ENCODE results near the gene DCAF10.
"Not testable (repeated sequence)": the region's sequence is repeated elsewhere in the genome, so short reads cannot be mapped to it uniquely, and the experiment has no call there.

The DCAF10 gene

DNA sequence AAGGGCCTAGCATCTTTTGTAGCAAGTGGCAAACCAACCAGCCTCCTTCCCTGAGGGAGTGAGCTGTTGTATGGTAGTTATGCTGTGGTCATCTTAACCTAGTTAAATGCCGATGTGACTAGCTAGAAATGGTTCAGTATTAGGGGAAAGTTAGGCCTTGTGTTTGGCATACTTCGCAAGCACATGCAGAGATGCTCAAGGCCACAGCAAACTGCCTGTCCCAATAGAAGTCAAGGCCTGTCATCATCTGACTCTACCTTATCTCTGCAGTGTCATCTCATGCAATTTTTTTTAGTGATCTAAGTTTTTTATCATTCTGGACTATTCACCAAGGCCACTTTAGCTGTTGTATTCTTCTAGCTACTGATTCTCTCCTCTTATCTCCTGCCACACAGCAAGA, 10.5 kb upstream of the DCAF10 start:
- no peak for DNase-seq (ENCODE audit: low spot score)

DNA sequence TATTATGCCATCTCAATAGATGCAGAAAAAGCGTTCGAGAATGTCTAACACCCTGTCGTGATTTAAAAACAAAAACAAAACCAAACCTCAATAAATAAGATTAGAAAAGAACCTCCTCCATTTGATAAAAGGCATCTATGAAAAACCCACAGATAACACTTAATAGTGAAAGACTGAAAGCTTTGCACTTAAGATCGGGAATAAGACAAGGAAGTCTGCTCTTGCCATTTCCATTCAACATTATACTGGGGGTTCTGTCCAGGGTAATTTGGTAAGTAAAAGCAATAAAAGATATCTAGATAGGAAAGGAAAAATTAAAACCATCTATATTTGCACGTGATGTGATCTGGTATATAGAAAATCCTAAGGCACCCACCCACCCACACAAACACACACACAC, 8.5 kb upstream of the DCAF10 start:
- no peak for DNase-seq (ENCODE audit: low spot score)

DNA sequence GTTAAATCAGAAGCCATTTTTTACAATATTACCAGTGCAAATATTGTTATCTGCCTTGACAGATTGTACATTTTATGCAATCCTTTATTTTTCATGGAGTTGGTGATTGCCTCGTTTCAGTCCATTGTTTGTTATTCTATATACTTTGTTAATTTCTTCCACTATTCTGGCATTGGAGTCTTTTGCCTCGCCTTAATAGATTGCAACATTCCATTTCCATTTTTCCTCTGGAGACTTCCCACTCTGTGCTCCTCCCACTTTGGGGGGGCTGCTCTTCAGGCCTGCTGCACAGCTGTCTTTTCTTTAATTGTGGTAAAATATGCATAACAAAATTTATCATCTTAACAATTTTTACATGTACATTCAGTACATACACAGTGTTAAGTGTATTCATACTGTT, 4.4 kb upstream of the DCAF10 start:
- no peak for DNase-seq (ENCODE audit: low spot score)

DNA sequence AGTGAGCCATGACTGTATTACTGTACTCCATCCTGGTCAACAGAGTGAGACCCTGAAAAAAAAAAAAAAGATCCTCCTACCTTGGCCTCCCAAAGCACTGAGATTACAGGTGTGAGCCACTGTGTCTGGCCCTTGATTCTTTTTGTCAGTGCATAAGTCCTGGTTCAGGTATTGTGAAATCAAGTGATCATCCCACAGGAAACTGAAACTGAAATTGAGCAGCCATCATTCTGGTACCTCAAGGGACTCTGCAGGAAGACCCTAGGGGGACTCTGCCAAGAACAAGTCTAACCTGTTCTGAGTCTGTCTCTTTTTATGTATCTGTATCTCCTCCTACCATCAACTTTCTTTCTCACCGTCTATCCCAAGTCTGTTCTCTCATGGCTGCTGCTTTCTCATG, 1.9 kb upstream of the DCAF10 start:
- no peak for DNase-seq (ENCODE audit: low spot score)

DNA sequence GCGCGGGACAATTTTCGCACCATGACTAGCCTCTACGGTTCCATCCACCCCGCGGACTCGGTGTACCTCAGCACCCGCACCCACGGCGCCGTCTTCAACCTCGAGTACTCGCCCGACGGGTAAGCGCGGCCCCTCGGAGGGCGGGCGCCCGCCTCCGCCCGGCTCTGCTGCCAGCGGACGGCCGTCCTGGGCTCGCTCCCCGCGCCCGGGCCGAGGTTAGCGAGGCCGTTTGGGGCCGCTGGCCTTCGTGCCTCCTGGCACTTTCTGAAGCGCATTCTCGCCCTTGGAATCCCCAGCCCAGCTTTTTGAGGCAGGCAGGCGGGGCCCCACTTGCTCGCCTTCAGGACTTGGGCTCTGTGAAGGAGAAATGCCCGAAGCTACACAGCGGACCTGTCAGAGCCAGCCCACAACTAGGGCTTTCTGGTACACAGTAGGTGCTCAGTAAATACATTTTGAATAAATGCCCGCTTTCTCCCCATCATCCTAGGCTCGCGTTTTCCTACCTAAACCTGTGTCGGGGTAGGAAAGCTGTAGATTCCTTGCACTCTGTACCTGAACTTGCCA, 772 bp downstream of the DCAF10 start:
- peak; percentile 37 for DNase-seq (ENCODE audit: low spot score)

DNA sequence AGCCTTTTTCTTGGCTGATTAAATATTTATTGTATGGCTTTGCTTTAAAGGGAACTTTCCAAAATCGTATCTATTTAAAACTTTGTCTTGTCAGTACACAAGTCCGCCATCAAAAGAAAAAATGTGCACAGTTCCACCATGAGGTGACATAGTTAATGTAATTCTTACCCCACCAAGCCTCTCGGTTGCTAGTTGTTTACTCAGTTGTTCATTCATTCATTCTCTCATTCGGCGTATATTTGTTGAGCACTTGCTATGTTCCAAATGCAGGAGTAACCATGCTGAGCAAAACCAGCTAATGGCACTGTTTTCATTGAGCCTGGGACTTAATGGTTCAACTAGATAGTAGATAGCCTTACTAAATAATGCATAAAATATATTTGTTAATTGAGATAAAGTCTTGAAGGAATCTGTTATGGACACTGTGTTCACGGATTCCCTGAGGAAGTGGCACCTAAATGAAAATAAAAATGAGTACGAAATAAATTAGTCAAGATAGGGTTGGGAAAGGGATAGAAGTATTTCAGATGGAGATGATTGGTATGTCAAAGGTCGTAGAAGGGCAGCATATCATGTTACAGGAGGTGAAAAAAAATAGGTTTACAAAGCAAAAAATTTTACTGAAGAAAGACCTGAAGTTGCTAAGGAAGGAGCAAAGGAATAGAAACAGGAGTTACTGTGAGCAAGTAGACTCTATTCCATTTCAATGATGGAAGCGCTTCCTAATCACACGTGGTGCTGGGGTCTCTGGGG, 1.5 kb downstream of the DCAF10 start:
- DNase-seq (ENCODE audit: low spot score): no peak

DNA sequence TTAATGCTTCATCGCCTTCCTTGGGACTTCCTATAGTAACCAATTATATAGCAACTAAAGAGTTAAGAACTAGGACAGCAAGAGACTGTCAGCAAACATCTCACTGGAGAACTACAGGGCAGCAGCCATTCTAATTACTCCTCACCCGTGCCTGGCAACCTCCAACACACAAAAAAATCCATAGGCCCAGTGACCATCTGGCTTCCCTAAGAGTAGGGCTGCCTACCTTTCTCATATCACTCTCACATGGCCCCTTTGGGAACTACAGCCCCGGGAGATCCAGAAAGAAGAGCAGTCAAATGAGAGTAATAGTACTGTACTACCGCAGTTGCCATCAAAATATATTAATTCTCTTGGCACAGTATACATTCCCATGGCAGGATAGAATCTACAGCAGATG, 5.7 kb downstream of the DCAF10 start:
- DNase-seq (ENCODE audit: low spot score): no peak

DNA sequence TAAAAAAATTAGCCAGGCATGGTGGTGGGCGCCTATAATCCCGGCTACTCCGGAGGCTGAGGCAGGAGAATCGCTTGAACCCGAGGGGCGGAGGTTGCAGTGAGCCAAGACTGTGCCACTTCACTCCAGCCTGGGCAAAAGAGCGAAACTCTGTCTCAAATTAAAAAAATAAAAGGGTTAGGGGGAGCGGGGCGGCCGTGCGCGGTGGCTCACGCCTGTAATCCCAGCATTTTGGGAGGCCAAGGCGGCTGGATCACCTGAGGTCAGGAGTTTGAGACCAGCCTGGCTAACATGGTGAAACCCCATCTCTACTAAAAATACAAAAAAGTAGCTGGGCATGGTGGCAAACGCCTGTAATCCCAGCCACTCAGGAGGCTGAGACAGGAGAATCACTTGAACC, 9.1 kb downstream of the DCAF10 start:
- not testable (repeated sequence) for DNase-seq (ENCODE audit: low spot score)

DNA sequence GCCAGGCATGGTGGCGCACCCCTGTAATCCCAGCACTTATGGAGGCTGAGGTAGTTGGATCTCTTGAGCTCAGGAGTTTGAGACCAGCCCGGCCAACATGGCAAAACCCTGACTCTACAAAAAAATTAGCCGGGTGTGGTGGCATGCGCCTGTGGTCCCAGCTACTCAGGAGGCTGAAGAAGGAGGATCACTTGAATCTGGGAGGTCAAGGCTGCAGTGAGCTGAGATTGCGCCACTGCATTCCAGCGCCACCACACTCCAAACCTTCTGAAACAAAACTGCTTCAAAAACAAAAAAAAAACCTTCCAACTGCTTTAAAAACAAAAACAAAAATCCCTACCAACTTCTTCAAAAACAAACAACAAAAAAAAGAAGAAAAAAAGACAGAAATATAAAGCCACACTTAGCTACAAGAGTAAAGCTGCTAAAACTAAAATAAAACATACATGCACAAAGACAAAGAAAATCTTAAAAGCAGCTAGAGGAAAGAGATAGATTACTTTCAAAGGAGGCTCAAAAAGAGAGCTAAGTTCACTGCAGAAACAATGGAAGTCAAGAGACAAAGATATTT, 11.4 kb downstream of the DCAF10 start:
- no peak for DNase-seq (ENCODE audit: low spot score)

DNA sequence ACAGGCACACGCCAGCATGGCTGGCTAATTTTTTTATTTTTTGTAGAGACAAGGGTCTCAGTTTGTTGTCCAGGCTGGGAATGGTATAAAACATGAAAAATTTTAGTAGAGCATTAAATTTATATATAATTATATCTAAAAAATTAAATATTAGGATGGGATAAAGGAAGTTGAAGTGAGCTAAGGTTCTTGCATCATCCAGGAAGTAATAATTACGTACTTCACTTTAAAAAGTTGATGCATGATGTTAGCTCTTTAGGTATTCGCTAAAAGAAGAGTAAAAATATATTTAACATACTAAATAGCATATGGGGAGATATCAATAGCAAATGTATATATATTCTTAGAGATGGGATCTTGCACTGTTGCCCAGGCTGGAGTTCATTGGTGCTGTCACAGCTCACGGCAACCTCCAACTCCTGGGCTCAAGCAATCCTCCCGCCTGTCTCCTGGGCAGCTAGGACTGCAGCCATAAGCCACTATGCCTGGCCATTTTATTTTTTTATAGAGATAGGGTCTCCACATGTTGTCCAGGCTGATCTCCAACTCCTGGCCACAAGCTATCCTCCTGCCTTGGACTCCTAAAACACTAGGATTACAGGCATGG, 12.3 kb downstream of the DCAF10 start:
- no peak for DNase-seq (ENCODE audit: low spot score)

DNA sequence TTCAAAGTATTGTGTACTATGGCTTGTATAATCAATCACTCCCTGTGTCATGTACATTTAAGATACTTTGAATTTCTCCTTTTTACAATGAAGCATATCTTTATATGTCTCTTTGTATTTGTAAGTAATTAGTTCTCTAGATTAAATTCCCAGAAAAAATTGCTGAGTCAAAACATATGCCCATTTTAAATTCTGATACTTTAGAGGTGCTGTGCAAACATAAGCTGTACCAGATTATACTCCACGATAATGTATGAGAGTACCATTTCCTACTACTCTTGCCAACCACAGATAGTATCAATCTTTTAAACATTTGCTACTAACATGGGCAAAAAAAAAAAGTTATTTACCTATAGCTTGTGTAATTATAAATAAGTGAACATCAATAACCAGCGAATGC, 18.3 kb downstream of the DCAF10 start:
- DNase-seq (ENCODE audit: low spot score): no peak

DNA sequence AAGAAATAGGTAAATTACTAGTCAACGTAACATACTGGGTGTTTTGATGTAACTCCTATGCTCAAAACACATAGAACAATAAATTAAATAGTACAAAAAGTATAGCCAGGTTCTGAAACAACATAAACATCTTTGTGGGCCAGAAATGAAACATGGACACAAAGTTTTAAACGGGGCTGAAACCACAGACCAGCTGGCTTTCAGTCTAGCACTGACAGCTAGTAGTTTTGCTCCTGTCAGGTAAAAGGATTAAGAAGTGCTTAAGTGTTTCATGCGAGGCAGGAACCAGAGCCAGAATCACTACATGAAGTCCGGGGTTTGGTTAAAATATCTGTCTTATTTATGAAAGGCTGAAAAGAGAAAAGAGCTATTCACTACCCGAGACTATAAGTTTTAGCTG, 19.5 kb downstream of the DCAF10 start:
- no peak for DNase-seq (ENCODE audit: low spot score)

DNA sequence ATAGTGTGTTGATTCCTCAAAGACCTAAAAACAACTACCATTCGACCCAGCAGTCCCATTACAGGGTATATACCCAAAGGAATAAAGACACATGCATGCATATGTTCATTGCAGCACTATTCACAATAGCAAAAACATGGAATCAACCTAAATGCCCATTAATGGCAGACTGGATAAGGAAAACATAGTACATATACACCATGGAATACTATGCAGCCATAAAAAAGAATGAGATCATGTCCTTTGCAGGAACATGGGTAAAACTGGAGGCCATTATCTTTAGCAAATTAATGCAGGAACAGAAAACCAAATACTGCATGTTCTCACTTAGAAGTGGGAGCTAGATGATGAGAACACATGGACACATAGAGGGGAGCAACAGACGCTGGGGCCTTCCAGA, 24.6 kb downstream of the DCAF10 start:
- DNase-seq (ENCODE audit: low spot score): not testable (repeated sequence)

DNA sequence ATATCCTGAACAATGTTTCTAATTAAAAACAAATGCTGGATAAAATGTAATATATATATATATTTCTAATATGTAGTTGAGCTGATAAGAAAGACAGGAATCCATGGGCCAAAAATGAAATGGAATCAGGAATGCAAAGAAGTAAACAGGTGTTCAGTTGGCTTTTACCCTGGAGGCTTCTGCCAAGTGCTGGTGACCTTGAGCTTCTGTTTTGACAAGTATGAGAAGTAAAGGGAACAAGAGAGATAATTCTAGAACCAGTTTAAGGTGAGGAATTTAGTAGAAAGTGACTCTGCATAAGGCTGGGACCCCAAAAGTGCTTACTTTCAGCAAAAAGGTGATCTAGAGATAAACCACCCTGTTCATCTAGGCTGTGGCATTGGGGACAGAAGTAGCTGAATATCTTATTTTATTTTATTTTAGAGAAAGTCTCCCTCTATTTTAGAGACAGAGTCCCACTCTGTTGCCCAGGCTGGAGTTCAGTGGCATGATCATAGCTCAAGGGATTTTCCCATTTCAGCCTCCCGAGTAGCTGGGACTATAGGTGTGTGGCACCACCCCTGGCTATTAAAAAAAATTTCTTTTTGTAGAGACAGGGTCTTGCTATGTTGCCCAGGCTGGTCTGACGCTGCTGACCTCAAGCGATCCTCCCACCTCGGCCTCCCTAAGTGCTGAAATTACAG, 27.0 kb downstream of the DCAF10 start:
- no peak for DNase-seq (ENCODE audit: low spot score)

DNA sequence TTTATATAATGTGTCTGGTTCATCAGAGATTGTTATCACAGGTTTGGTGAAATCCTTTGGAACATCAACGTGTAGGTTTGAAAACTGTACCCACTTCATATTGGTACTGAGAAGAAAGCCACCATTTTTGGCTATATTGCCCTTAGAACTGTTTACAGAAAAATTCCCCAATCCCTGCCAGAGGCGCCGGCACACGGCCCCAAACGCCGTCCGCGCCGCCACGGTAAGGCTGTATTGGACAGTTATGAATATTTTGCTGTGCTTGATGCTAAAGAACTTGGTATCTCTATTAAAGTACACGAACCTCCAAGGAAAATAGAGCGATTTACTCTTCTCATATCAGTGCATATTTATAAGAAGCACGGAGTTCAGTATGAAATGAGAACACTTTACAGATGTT, 35.2 kb downstream of the DCAF10 start:
- no peak for DNase-seq (ENCODE audit: low spot score)

DNA sequence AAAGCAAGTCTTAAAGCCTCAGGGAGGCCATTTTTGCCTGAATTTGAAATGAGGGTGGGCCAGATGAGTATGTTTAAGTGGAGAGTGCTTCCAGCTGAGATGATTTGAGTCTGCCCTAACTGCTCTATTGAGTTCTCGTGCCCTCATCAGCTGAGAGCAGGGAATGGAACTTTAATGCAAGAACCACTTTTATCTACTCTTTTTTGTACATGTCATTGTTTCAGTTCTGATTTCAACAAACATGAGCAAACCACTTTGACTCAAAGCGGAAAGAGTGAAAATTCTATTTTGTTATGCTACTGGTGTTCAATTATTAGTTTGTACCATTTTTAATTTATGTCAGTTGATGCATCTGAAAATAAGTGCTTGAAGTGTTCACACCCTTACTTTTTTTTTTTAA, 35.8 kb downstream of the DCAF10 start:
- DNase-seq (ENCODE audit: low spot score): no peak

DNA sequence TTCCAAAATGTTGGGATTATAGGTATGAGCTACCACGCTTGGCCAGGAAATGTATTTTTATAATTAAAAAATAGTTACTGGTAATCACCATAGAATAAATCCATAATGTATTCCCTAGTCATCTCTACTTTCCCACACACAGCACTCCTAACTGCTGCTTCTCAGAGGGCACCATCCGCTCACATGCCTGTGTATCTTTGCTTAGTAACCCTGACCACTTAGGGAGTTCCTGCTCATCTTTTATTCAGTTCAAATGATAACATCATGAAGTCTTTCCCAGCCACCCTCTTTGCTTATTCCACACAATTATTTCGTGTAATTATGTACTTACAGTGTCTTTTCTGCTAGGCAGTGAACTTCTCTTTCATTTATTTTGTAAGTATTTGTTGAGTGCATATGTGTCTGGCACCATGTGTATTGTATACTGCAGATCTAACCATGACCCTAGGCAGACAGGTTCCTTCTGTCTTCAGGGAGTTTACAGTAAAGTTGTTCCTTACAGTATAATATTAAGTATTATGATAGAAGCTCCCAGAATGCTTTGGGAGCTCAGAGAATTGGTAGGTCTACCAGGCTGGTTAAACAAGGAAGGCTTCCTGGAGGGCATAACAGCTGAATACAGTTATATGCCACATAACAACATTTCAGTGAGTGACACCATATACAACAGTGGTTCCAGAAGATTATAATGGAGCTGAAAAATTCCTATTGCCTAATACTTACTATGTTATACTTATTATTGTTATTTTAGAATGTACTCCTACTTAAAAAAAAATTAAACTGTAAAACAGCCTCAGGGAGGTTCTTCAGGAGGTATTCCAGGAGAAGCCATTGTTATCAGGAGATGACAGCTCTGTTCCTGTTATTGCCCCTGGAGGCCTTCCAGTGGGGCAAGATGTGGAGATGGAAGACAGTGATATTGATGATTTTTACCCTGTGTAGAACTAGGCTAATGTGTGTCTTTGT, 39.2 kb downstream of the DCAF10 start:
- no peak for DNase-seq (ENCODE audit: low spot score)

DNA sequence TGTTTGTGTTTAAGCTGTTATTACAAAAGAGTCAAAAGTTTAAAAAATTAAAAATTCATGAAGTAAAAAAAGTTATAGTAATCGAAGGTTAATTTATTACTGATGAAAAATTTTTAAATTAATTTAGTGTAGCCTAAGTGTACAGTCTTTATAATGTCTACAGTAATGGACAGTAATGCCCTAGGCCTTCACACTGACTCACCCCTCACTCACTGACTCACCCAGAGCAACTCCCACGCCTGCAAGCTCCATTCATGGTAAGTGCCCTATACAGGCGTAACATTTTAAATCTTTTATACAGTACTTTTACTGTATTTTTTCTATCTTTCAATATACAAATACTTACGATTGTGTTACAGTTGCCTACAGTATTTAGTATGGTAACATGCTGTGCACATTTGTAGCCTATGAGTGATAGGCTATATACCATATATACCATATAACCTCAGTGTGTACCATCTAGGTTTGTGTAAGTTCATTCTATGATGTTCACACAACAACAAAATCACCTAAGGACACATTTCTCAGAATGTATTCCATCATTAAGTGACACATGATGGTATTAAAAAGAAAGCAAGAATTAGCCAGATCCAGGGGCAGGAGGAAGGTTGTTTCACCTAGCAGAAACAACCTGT, 40.1 kb downstream of the DCAF10 start:
- DNase-seq (ENCODE audit: low spot score): no peak

DNA sequence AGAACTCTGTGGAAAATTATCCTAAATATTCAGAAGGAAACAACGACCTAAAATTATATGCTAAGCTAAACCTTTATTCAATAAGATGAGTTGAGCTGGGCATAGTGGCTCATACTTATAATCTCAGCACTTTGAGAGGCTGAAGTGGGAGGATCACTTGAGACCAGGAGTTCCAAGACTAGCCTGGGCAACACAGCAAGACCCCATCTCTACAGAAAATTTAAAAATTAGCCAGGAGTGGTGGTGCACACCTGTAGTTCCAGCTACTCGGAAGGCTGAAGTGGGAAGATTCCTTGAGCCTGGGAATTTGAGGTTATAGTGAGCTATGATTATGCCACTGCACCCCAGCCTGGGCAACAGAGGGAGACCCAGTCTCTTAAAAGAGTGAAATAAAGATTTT, 51.6 kb downstream of the DCAF10 start:
- no peak for DNase-seq (ENCODE audit: low spot score)

DNA sequence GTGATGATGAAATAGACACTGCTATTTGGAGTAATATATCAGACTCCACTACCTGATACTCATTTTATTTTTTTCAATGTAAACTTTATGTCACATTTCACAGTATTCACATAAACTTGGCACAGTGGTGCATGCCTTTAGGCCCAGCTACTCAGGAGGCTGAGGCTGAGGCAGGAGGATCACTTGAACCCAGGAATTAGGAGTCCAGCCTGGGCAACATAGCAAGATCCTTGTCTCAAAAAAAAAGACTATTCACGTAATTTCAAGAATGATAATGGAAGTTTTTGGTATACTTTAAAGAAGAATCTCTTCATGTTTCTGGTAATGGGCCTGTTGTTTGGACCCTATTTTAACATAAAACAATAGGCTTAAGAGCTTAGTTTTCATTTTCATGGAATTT, 56.0 kb downstream of the DCAF10 start:
- no peak for DNase-seq (ENCODE audit: low spot score)

DNA sequence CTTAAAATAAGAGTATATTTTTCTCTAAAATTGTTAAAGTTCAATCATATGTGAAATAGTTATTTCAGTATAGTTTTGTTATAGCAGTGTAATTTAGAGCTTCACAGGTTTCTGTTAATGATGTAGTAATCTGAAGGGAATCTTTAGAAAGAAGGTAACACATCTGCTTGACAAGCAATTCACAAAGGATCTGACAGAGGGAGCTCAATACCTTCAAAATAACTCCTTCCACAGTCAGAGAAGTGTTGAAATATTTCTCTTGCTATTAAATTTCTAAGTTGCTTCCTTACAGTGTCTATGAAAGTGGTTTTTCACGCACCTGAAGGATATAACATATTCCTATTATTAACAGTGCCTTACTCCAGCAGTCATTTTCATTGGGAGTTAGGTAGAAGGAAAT, 58.4 kb downstream of the DCAF10 start:
- DNase-seq (ENCODE audit: low spot score): no peak

All from iPS-NIHi11 (cell line).